PFSK-1 (cell line): ENCODE measurements around the gene IPO11.

Experiments
- POLR2AphosphoS5 ChIP-seq: IDR thresholded peaks from 2 replicates; pipeline ENCODE4 v1.6.1; 2012; ENCODE audit warnings: low read depth, mild to moderate bottlenecking, control low read depth, low read length, moderate library complexity
- SIN3A ChIP-seq: IDR thresholded peaks from 2 replicates; pipeline ENCODE4 v1.6.1; 2012; ENCODE audit warnings: mild to moderate bottlenecking, low read length, moderate library complexity, borderline replicate concordance; ENCODE audit not compliant: insufficient read depth
- TAF1 ChIP-seq: IDR thresholded peaks from 2 replicates; pipeline ENCODE4 v1.6.1; 2012; ENCODE audit warnings: low read length, control low read depth, borderline replicate concordance; ENCODE audit not compliant: insufficient read depth

DNA sequence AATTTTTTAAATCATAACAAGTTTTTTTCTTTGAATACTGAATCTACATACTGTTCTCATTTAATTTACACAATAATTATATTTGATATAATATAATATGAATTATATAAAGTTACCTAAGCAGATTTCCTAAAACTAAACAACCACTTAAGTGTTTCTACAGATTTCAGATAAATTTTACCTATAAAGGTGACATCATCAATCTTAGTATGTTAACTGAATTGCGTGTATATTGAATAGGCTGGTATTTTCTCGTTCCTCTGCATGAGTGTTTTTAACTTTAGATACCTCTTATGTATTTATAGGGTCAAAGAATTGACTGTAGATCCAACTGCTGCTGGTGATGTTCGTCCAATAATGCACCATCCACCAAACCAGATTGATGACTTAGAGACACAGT is 39.2 kb upstream of the IPO11 start:
- TF ChIP-seq SIN3A (no peak), TAF1 (no peak), POLR2AphosphoS5 (no peak)
